ENCODE results near the gene KIF1A. TPM values are rescaled to one million over a fixed set of nuclear protein-coding genes. Genes with fewer than 3 reads are reported as not detected.

The KIF1A gene
- total RNA-seq, 6 experiments from 2014 or later, result not detected

- H3K4me3 Mint-ChIP-seq, result no peak overlapping the region
- H3K4me1 Mint-ChIP-seq (ENCODE audit: low read depth), result no peaks in the 10 kb centered on the region
- no peak overlapping the region for H3K27ac Mint-ChIP-seq
- H3K9me3 Mint-ChIP-seq, result no peaks in the 10 kb centered on the region
- no peaks in the 10 kb centered on the region for H3K36me3 Mint-ChIP-seq (ENCODE audit: low read depth)
- TF ChIP-seq, protein P1, sequence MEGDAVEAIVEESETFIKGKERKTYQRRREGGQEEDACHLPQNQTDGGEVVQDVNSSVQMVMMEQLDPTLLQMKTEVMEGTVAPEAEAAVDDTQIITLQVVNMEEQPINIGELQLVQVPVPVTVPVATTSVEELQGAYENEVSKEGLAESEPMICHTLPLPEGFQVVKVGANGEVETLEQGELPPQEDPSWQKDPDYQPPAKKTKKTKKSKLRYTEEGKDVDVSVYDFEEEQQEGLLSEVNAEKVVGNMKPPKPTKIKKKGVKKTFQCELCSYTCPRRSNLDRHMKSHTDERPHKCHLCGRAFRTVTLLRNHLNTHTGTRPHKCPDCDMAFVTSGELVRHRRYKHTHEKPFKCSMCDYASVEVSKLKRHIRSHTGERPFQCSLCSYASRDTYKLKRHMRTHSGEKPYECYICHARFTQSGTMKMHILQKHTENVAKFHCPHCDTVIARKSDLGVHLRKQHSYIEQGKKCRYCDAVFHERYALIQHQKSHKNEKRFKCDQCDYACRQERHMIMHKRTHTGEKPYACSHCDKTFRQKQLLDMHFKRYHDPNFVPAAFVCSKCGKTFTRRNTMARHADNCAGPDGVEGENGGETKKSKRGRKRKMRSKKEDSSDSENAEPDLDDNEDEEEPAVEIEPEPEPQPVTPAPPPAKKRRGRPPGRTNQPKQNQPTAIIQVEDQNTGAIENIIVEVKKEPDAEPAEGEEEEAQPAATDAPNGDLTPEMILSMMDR (IDR thresholded peaks at IDR 0.05), result no peak
- peaks cover 15% of the 10 kb centered on the region for H3K27me3 Mint-ChIP-seq (ENCODE audit: insufficient read depth)
- no peak for DNase-seq
Observed at GRCh38 chr2:240786871-240787311, 33.1 kb downstream of the KIF1A start.

DNA sequence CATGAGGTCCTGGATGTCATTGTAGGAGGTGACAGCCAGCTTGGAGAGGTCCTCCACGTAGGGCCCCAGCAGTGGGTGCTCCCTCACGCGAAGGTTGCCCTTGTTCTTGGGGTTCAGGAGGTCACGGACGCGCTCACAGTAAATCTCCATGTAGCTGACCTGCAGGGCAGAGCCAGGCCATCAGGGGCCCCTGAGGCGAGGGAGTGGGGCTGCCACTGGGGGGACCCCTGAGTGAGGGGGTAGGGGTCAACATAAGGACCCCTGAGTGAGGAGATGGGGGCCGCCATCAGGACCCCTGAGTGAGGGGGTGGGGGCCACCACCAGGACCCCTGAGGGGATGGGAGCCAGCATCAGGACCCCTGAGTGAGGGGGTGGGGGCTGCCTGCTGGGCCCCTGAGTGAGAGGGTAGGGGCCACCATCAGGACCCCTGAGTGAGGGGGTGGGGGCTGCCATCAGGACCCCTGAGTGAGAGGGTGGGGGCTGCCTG, 33.6 kb downstream of the KIF1A start:
- Mint-ChIP-seq H3K9me3 (no peaks in the 10 kb centered on the region), H3K4me3 (no peak overlapping the region), H3K4me1 (ENCODE audit: low read depth) (no peaks in the 10 kb centered on the region), H3K27me3 (ENCODE audit: insufficient read depth) (peaks cover 15% of the 10 kb centered on the region), H3K27ac (no peak overlapping the region), H3K36me3 (ENCODE audit: low read depth) (no peaks in the 10 kb centered on the region)
- DNase-seq, result no peak
- TF ChIP-seq, protein P1 (IDR thresholded peaks at IDR 0.05), result no peak

DNA sequence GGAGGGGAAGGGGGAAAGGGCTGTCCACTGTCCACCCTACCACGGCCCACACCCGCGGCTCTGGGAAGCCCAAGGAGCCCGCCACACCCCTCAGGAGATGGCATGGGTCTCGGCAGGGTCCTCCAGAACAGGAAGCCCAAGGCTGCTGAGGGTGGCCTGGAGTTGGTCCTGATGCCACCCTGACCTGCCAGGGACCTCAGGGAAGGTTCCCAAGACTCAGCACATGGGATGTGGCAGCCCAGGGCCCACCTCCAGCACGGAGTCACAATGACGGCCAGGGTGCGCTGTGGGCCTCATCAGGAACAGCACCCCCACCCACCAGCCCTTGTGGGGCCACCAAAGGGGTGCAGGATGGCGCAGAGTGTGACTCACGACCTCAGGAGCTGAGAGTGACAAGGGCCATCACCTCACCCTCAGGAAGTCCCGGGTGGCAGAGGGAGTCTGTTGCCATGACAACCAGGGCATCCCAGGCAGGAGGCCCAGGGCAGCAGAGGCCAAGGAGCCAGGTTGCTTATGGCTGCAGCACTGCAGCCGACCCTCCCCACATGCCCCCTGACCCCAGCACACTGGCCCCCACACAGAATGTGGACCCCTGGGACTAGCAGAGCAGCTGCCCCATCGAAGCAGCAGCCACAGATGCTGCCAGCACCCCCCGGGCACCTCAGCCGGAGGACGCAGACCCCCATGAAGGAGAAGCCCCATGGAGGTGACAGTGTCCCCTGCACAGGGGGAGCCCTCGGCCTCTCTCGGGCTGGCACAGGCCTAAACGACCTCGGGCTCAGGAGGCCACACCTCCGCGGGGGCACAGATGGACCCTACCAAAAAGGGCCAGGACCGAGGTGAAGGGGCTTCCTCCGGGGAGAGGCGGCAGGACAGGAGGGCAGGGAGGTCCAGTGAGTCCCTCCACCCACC, 34.3 kb downstream of the KIF1A start:
- Mint-ChIP-seq H3K4me3 (no peak overlapping the region), H3K27me3 (ENCODE audit: insufficient read depth) (peaks cover 15% of the 10 kb centered on the region)

DNA sequence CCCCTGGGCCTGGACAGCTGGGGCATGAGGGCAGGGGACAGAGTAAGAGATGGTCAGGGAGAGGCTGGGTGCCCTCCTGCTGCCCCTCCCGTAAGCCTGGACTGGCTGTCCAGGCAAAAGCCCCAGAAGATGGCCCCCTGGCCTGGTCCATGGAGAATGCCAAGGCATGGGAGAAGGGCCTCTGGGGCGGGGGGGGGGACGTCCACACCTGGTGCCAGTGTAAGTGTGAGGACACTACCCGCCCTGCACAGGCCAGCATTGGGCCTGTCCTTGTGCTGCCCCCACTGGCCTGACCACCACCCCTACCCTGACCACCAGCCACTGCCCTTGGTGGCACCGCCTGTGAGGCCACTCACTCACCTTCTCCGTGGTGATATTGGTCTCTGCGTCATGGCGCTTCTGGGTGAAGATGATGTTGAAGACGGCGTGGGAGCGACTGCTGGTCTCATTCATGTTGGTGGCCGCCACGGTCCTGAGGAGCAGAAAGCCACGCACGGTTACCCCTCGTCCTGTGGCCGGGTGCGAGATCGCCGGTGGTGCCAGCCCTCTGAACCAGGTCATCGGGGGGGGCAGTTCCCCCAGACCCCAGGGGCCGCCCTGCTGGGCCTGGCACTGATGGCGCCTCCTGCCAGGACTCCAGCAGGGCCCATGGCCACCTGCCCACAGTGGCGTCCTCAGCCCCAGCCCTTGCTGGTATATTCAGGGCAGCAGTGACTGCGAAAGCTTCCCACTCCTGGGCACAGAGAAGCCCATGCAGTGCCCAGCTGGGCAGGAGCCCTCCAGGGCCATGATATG, 35.2 kb downstream of the KIF1A start:
- DNase-seq, result no peak
- H3K36me3 Mint-ChIP-seq (ENCODE audit: low read depth), result no peaks in the 10 kb centered on the region
- TF ChIP-seq, protein P1 (IDR thresholded peaks at IDR 0.05), result no peak
- no peaks in the 10 kb centered on the region for H3K4me1 Mint-ChIP-seq (ENCODE audit: low read depth)
- peaks cover 14% of the 10 kb centered on the region for H3K27me3 Mint-ChIP-seq (ENCODE audit: insufficient read depth)
- no peaks in the 10 kb centered on the region for H3K9me3 Mint-ChIP-seq
- H3K27ac Mint-ChIP-seq, result no peak overlapping the region
- no peak overlapping the region for H3K4me3 Mint-ChIP-seq

More for the DNA sequence above, 34.3 kb downstream of the KIF1A start:
- Mint-ChIP-seq H3K4me1 (ENCODE audit: low read depth) (no peaks in the 10 kb centered on the region), H3K36me3 (ENCODE audit: low read depth) (no peaks in the 10 kb centered on the region), H3K27ac (no peak overlapping the region), H3K9me3 (no peaks in the 10 kb centered on the region)
- TF ChIP-seq, protein P1 (IDR thresholded peaks at IDR 0.05), result no peak
- DNase-seq, result no peak

GRCh38 chr2:240783819-240784621, 36.0 kb downstream of the KIF1A start:
- Mint-ChIP-seq H3K4me3 (no peak overlapping the region), H3K36me3 (ENCODE audit: low read depth) (no peaks in the 10 kb centered on the region)
- no peak for DNase-seq

More at GRCh38 chr2:240783819-240784621, 36.0 kb downstream of the KIF1A start:
- Mint-ChIP-seq H3K27ac (no peak overlapping the region), H3K9me3 (no peaks in the 10 kb centered on the region), H3K27me3 (ENCODE audit: insufficient read depth) (peaks cover 11% of the 10 kb centered on the region), H3K4me1 (ENCODE audit: low read depth) (no peaks in the 10 kb centered on the region)
- TF ChIP-seq, protein P1 (IDR thresholded peaks at IDR 0.05), result no peak
